PC-9 (cell line): ENCODE data around the gene EMX2.

ENCODE experiments used
- EZH2 ChIP-seq: fragments of 200-600 bp; sonication (generic); IDR thresholded peaks from 2 replicates; pipeline ENCODE4 v1.8.0; 2017; ENCODE audit warnings: antibody characterized with exemption, low read depth
- TF ChIP-seq, protein P1 (sequence below): fragments of 200-600 bp; sonication (generic); conservative IDR thresholded peaks from 2 replicates; pipeline ENCODE4 v1.6.1; 2017; ENCODE audit warnings: mixed run types, antibody characterized with exemption, mild to moderate bottlenecking, moderate library complexity

GRCh38 chr10:117556356-117556755 is 13.8 kb downstream of the EMX2 start:
- TF ChIP-seq, protein P1, sequence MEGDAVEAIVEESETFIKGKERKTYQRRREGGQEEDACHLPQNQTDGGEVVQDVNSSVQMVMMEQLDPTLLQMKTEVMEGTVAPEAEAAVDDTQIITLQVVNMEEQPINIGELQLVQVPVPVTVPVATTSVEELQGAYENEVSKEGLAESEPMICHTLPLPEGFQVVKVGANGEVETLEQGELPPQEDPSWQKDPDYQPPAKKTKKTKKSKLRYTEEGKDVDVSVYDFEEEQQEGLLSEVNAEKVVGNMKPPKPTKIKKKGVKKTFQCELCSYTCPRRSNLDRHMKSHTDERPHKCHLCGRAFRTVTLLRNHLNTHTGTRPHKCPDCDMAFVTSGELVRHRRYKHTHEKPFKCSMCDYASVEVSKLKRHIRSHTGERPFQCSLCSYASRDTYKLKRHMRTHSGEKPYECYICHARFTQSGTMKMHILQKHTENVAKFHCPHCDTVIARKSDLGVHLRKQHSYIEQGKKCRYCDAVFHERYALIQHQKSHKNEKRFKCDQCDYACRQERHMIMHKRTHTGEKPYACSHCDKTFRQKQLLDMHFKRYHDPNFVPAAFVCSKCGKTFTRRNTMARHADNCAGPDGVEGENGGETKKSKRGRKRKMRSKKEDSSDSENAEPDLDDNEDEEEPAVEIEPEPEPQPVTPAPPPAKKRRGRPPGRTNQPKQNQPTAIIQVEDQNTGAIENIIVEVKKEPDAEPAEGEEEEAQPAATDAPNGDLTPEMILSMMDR, result no peak
- TF ChIP-seq EZH2, result no peak
